CD4-positive, alpha-beta T cell treated with Interleukin-10 for 1 hour (primary cell): ENCODE results near the gene NFIC.
"Not testable (repeated sequence)": the region's sequence is repeated elsewhere in the genome, so short reads cannot be mapped to it uniquely, and the experiment has no call there.

Source experiments
- DNase-seq: peaks from one replicate; pipeline ENCODE4 v3.0.0-alpha.2; 2020

NFIC gene

GRCh38 chr19:3338541-3339181 is 27.7 kb upstream of the NFIC start:
- peak; percentile 79 for DNase-seq

GRCh38 chr19:3340340-3340739 is 26.0 kb upstream of the NFIC start:
- DNase-seq = no peak

- DNase-seq = no peak
Measured at GRCh38 chr19:3342246-3342645, 24.1 kb upstream of the NFIC start.

- DNase-seq = not testable (repeated sequence)
Measured at GRCh38 chr19:3342962-3343361, 23.4 kb upstream of the NFIC start.

- DNase-seq = peak; percentile 68
Measured at GRCh38 chr19:3343619-3344502, 22.5 kb upstream of the NFIC start.

GRCh38 chr19:3344608-3345598 is 21.5 kb upstream of the NFIC start:
- no peak for DNase-seq

GRCh38 chr19:3345850-3346460 is 20.4 kb upstream of the NFIC start:
- no peak for DNase-seq

GRCh38 chr19:3346677-3347353 is 19.6 kb upstream of the NFIC start:
- DNase-seq = no peak

- no peak for DNase-seq
Measured at GRCh38 chr19:3348042-3348441, 18.3 kb upstream of the NFIC start.

GRCh38 chr19:3348469-3348868 is 17.9 kb upstream of the NFIC start:
- DNase-seq = not testable (repeated sequence)

- no peak for DNase-seq
Measured at GRCh38 chr19:3350014-3350663, 16.2 kb upstream of the NFIC start.

GRCh38 chr19:3351702-3352447 is 14.5 kb upstream of the NFIC start:
- no peak for DNase-seq

- DNase-seq = no peak
Measured at GRCh38 chr19:3353493-3353892, 12.9 kb upstream of the NFIC start.

- no peak for DNase-seq
Measured at GRCh38 chr19:3356805-3357204, 9.6 kb upstream of the NFIC start.

- DNase-seq = peak; percentile 62
Measured at GRCh38 chr19:3357271-3357991, 9.0 kb upstream of the NFIC start.

GRCh38 chr19:3357992-3358688 is 8.2 kb upstream of the NFIC start:
- DNase-seq = peak; percentile 49

GRCh38 chr19:3358689-3359014 is 7.7 kb upstream of the NFIC start:
- DNase-seq = no peak

- DNase-seq = peak; percentile 84
Measured at GRCh38 chr19:3359015-3359918, 7.1 kb upstream of the NFIC start.
